ENCODE measurements around the gene INHBA. TPM values are rescaled to one million over a fixed set of nuclear protein-coding genes. Genes with fewer than 3 reads are reported as not detected.

The INHBA gene
- total RNA-seq, 5 donors from 2014 or later (not counting 1 experiment from before 2014, with no cell fraction given): 0.09 to 0.16 TPM; not detected in 3

- peaks cover 16 to 20% of the 10 kb centered on the region in 2 donors for H3K27me3 Mint-ChIP-seq
- Histone ChIP-seq H3K9me3 (no peaks in the 10 kb centered on the region), H3K27me3 (replicated peaks in 1 of 2; ENCODE audit: control insufficient read depth in 2 of 2, extremely low read depth in 1 of 2, insufficient read depth in 2 of 2, low read length in 1 of 2) (peaks cover 0 to 11% of the 10 kb centered on the region in 2 experiments), H3K4me3 (ENCODE audit: control insufficient read depth in 1 of 2, extremely low read depth in 1 of 2, low read length in 1 of 2) (no peak overlapping the region), H3K36me3 (ENCODE audit: control insufficient read depth in 2 of 2, extremely low read depth in 1 of 2, insufficient read depth in 1 of 2, low read length in 1 of 2) (no peaks in the 10 kb centered on the region), H3K4me1 (ENCODE audit: control insufficient read depth in 1 of 2, extremely low read depth in 1 of 2, insufficient read depth in 2 of 2, low read length in 2 of 2) (no peaks in the 10 kb centered on the region), H3K27ac (ENCODE audit: low read length) (no peak overlapping the region)
- no peaks in the 10 kb centered on the region for H3K9me3 Mint-ChIP-seq
- no peaks in the 10 kb centered on the region for H3K4me1 Mint-ChIP-seq
- H3K4me3 Mint-ChIP-seq: no peak overlapping the region
- no peak overlapping the region for H3K27ac Mint-ChIP-seq
- 100% methylated on average over 1 of the region's 10 CpGs for WGBS (ENCODE audit: insufficient coverage)
- DNase-seq (no peak), ATAC-seq (replicated peaks in 1 of 4) (no peak)
- CTCF ChIA-PET: no interaction called here
- POLR2A ChIA-PET: no interaction called here
- H3K36me3 Mint-ChIP-seq: no peaks in the 10 kb centered on the region
These were observed 9.5 kb downstream of the INHBA start for GRCh38 chr7:41693150-41693997.

GRCh38 chr7:41692251-41692650, 10.6 kb downstream of the INHBA start:
- Histone ChIP-seq H3K4me1 (ENCODE audit: control insufficient read depth in 1 of 2, extremely low read depth in 1 of 2, insufficient read depth in 2 of 2, low read length in 2 of 2) (no peaks in the 10 kb centered on the region), H3K27ac (ENCODE audit: low read length) (no peak overlapping the region), H3K27me3 (replicated peaks in 1 of 2; ENCODE audit: control insufficient read depth in 2 of 2, extremely low read depth in 1 of 2, insufficient read depth in 2 of 2, low read length in 1 of 2) (peaks cover 0 to 11% of the 10 kb centered on the region in 2 experiments), H3K36me3 (ENCODE audit: control insufficient read depth in 2 of 2, extremely low read depth in 1 of 2, insufficient read depth in 1 of 2, low read length in 1 of 2) (no peaks in the 10 kb centered on the region), H3K9me3 (no peaks in the 10 kb centered on the region), H3K4me3 (ENCODE audit: control insufficient read depth in 1 of 2, extremely low read depth in 1 of 2, low read length in 1 of 2) (no peak overlapping the region)
- H3K4me1 Mint-ChIP-seq: no peaks in the 10 kb centered on the region
- ChIA-PET POLR2A (no interaction called here), CTCF (no interaction called here)
- H3K9me3 Mint-ChIP-seq: no peaks in the 10 kb centered on the region
- no peak for DNase-seq
- WGBS (ENCODE audit: insufficient coverage): 78% methylated on average over 3 of the region's 7 CpGs
- peaks cover 8 to 15% of the 10 kb centered on the region in 2 donors for H3K27me3 Mint-ChIP-seq
- no peak for ATAC-seq (replicated peaks in 1 of 4)
- H3K27ac Mint-ChIP-seq: no peak overlapping the region
- H3K4me3 Mint-ChIP-seq: no peak overlapping the region
- no peaks in the 10 kb centered on the region for H3K36me3 Mint-ChIP-seq

DNA sequence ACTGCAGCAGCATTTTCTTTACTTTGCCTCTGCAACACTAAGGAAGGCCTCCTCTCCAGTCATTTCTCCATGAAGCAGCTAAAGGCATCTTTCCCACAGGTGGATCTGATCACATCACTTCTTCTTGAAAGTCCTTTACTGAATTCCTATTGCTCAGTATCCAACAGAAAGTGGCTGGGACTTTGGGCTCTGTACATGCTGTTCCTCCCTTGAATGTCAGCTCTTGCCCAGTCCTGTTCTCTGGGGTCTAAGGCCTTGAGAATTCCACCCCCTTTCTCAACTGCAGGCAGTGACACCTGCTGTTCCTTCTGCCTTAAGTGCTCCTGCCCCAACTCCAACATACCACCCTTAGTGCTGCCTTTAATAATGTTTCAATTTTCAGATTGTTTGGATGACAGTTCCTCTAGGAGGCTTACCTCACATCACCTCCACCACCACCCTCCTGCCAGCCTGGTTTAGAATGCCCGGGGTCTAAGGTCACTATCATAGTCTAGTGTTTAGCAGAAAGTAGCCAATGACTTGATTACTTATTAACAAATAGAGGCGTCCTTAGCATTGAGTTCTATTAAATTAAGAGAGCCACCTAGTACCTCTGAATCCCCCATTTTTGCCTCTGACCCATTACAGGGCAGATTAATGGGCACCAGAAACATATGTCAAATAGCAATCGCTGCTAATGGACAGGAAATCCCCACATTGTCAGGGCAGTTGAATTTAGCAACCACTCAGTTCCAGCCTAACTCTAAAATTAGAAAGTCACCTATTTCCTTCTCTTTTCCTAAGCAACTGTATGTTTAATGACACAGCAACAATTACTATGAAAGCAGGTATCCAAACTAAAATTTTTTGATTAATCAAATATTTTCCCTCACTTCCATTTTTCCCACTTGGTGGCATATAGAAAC, 11.4 kb downstream of the INHBA start:
- H3K27ac ChIP-seq (ENCODE audit: low read length): no peak overlapping the region
- H3K36me3 ChIP-seq (ENCODE audit: control insufficient read depth in 2 of 2, extremely low read depth in 1 of 2, insufficient read depth in 1 of 2, low read length in 1 of 2): no peaks in the 10 kb centered on the region
- H3K27me3 ChIP-seq (replicated peaks in 1 of 2; ENCODE audit: control insufficient read depth in 2 of 2, extremely low read depth in 1 of 2, insufficient read depth in 2 of 2, low read length in 1 of 2): peaks cover 0 to 10% of the 10 kb centered on the region in 2 experiments
- 0% methylated on average over 1 of the region's 3 CpGs for WGBS (ENCODE audit: insufficient coverage)
- CTCF ChIA-PET: interaction anchor here in 1 of 2 donors (0.6 kb wide), 1 partner anchor 9 kb away, joined by 5 read pairs; no protein-coding TSS in a partner anchor
- H3K4me3 ChIP-seq (ENCODE audit: control insufficient read depth in 1 of 2, extremely low read depth in 1 of 2, low read length in 1 of 2): no peak overlapping the region
- DNase-seq: no peak
- H3K36me3 Mint-ChIP-seq: no peaks in the 10 kb centered on the region
- no peaks in the 10 kb centered on the region for H3K4me1 ChIP-seq (ENCODE audit: control insufficient read depth in 1 of 2, extremely low read depth in 1 of 2, insufficient read depth in 2 of 2, low read length in 2 of 2)
- H3K27me3 Mint-ChIP-seq: peaks cover 8 to 15% of the 10 kb centered on the region in 2 donors
- H3K4me1 Mint-ChIP-seq: no peaks in the 10 kb centered on the region
- no peaks in the 10 kb centered on the region for H3K9me3 Mint-ChIP-seq
- no peak for ATAC-seq (replicated peaks in 1 of 4)
- POLR2A ChIA-PET: no interaction called here
- H3K4me3 Mint-ChIP-seq: no peak overlapping the region
- H3K9me3 ChIP-seq: no peaks in the 10 kb centered on the region
- H3K27ac Mint-ChIP-seq: no peak overlapping the region

GRCh38 chr7:41689815-41690214, 13.1 kb downstream of the INHBA start:
- Histone ChIP-seq H3K9me3 (no peaks in the 10 kb centered on the region), H3K4me3 (ENCODE audit: control insufficient read depth in 1 of 2, extremely low read depth in 1 of 2, low read length in 1 of 2) (no peak overlapping the region), H3K36me3 (ENCODE audit: control insufficient read depth in 2 of 2, extremely low read depth in 1 of 2, insufficient read depth in 1 of 2, low read length in 1 of 2) (no peaks in the 10 kb centered on the region), H3K4me1 (ENCODE audit: control insufficient read depth in 1 of 2, extremely low read depth in 1 of 2, insufficient read depth in 2 of 2, low read length in 2 of 2) (no peaks in the 10 kb centered on the region), H3K27ac (ENCODE audit: low read length) (no peak overlapping the region), H3K27me3 (replicated peaks in 1 of 2; ENCODE audit: control insufficient read depth in 2 of 2, extremely low read depth in 1 of 2, insufficient read depth in 2 of 2, low read length in 1 of 2) (peaks cover 0 to 7% of the 10 kb centered on the region in 2 experiments)
- Mint-ChIP-seq H3K9me3 (no peaks in the 10 kb centered on the region), H3K36me3 (no peaks in the 10 kb centered on the region), H3K4me3 (no peak overlapping the region), H3K4me1 (no peaks in the 10 kb centered on the region), H3K27me3 (peaks cover 0 to 4% of the 10 kb centered on the region in 2 donors), H3K27ac (no peak overlapping the region)
- WGBS (ENCODE audit: insufficient coverage): 88% methylated on average over 14 of the region's 16 CpGs
- ATAC-seq (replicated peaks in 1 of 4) (no peak), DNase-seq (no peak)
- ChIA-PET CTCF (no interaction called here), POLR2A (no interaction called here)

- WGBS (ENCODE audit: insufficient coverage): no CpG with 5 or more reads among the region's 2 CpGs
- H3K27ac Mint-ChIP-seq: no peak overlapping the region
- Histone ChIP-seq H3K36me3 (ENCODE audit: control insufficient read depth in 2 of 2, extremely low read depth in 1 of 2, insufficient read depth in 1 of 2, low read length in 1 of 2) (no peaks in the 10 kb centered on the region), H3K9me3 (no peaks in the 10 kb centered on the region), H3K27ac (ENCODE audit: low read length) (no peak overlapping the region), H3K4me3 (ENCODE audit: control insufficient read depth in 1 of 2, extremely low read depth in 1 of 2, low read length in 1 of 2) (no peak overlapping the region), H3K4me1 (ENCODE audit: control insufficient read depth in 1 of 2, extremely low read depth in 1 of 2, insufficient read depth in 2 of 2, low read length in 2 of 2) (no peaks in the 10 kb centered on the region), H3K27me3 (replicated peaks in 1 of 2; ENCODE audit: control insufficient read depth in 2 of 2, extremely low read depth in 1 of 2, insufficient read depth in 2 of 2, low read length in 1 of 2) (peaks cover 0 to 7% of the 10 kb centered on the region in 2 experiments)
- ChIA-PET CTCF (no interaction called here), POLR2A (no interaction called here)
- no peak for ATAC-seq (replicated peaks in 1 of 4)
- peaks cover 0 to 4% of the 10 kb centered on the region in 2 donors for H3K27me3 Mint-ChIP-seq
- H3K4me1 Mint-ChIP-seq: no peaks in the 10 kb centered on the region
- no peaks in the 10 kb centered on the region for H3K36me3 Mint-ChIP-seq
- no peaks in the 10 kb centered on the region for H3K9me3 Mint-ChIP-seq
- no peak overlapping the region for H3K4me3 Mint-ChIP-seq
- DNase-seq: no peak
These were observed 14.0 kb downstream of the INHBA start for GRCh38 chr7:41688906-41689305.

- Histone ChIP-seq H3K36me3 (ENCODE audit: control insufficient read depth in 2 of 2, extremely low read depth in 1 of 2, insufficient read depth in 1 of 2, low read length in 1 of 2) (no peaks in the 10 kb centered on the region), H3K27ac (ENCODE audit: low read length) (no peak overlapping the region), H3K4me3 (ENCODE audit: control insufficient read depth in 1 of 2, extremely low read depth in 1 of 2, low read length in 1 of 2) (no peak overlapping the region), H3K9me3 (no peaks in the 10 kb centered on the region), H3K4me1 (ENCODE audit: control insufficient read depth in 1 of 2, extremely low read depth in 1 of 2, insufficient read depth in 2 of 2, low read length in 2 of 2) (no peaks in the 10 kb centered on the region), H3K27me3 (replicated peaks in 1 of 2; ENCODE audit: control insufficient read depth in 2 of 2, extremely low read depth in 1 of 2, insufficient read depth in 2 of 2, low read length in 1 of 2) (peaks cover 0 to 5% of the 10 kb centered on the region in 2 experiments)
- no peaks in the 10 kb centered on the region for H3K4me1 Mint-ChIP-seq
- CTCF ChIA-PET: no interaction called here
- no peak overlapping the region for H3K4me3 Mint-ChIP-seq
- peaks cover 0 to 4% of the 10 kb centered on the region in 2 donors for H3K27me3 Mint-ChIP-seq
- WGBS (ENCODE audit: insufficient coverage): no CpG with 5 or more reads among the region's 2 CpGs
- H3K27ac Mint-ChIP-seq: no peak overlapping the region
- H3K9me3 Mint-ChIP-seq: no peaks in the 10 kb centered on the region
- POLR2A ChIA-PET: no interaction called here
- H3K36me3 Mint-ChIP-seq: no peaks in the 10 kb centered on the region
- ATAC-seq (replicated peaks in 1 of 4) (no peak), DNase-seq (no peak)
These were observed 14.8 kb downstream of the INHBA start for GRCh38 chr7:41688012-41688625.

Measured in T-cell (primary cell).